Nephron progenitor cell (in vitro differentiated cells): ENCODE measurements around the gene COX17.

Experiments used
- DNase-seq: peaks from one replicate; pipeline ENCODE4 v3.0.0; 2021
- H3K27ac Mint-ChIP-seq: 2 replicates; pipeline ENCODE4 v1.8.0; 2021; ENCODE audit warnings: mild to moderate bottlenecking, moderate library complexity, mixed read lengths
- H3K27me3 Mint-ChIP-seq: 2 replicates; pipeline ENCODE4 v1.8.0; 2021; ENCODE audit warnings: mild to moderate bottlenecking, low read depth, mixed read lengths; ENCODE audit not compliant: poor library complexity
- H3K36me3 Mint-ChIP-seq: 2 replicates; pipeline ENCODE4 v1.8.0; 2021; ENCODE audit warnings: low read depth, mixed read lengths
- H3K4me1 Mint-ChIP-seq: 2 replicates; pipeline ENCODE4 v1.8.0; 2021; ENCODE audit warnings: mixed read lengths
- H3K4me3 Mint-ChIP-seq: 2 replicates; pipeline ENCODE4 v1.8.0; 2021; ENCODE audit warnings: mild to moderate bottlenecking, moderate library complexity, mixed read lengths
- H3K9me3 Mint-ChIP-seq: 2 replicates; pipeline ENCODE4 v1.8.0; 2021; ENCODE audit warnings: mild to moderate bottlenecking, moderate library complexity, mixed read lengths
- TF ChIP-seq, protein P1 (sequence below): fragments of 200-600 bp; sonication (generic); IDR thresholded peaks from 2 replicates; pipeline ENCODE4 v1.5.0; 2021; ENCODE audit warnings: antibody characterized with exemption

The COX17 gene

GRCh38 chr3:119703820-119704531 is 26.8 kb upstream of the COX17 start:
- Mint-ChIP-seq H3K4me1 (peaks cover 41% of the 10 kb centered on the region), H3K27me3 (peaks cover under 1% of the 10 kb centered on the region), H3K9me3 (peaks cover 12% of the 10 kb centered on the region), H3K36me3 (peaks cover 24% of the 10 kb centered on the region), H3K27ac (peak overlapping the region; percentile 83), H3K4me3 (peak overlapping the region; percentile 93)
- no peak for DNase-seq
- TF ChIP-seq, protein P1, sequence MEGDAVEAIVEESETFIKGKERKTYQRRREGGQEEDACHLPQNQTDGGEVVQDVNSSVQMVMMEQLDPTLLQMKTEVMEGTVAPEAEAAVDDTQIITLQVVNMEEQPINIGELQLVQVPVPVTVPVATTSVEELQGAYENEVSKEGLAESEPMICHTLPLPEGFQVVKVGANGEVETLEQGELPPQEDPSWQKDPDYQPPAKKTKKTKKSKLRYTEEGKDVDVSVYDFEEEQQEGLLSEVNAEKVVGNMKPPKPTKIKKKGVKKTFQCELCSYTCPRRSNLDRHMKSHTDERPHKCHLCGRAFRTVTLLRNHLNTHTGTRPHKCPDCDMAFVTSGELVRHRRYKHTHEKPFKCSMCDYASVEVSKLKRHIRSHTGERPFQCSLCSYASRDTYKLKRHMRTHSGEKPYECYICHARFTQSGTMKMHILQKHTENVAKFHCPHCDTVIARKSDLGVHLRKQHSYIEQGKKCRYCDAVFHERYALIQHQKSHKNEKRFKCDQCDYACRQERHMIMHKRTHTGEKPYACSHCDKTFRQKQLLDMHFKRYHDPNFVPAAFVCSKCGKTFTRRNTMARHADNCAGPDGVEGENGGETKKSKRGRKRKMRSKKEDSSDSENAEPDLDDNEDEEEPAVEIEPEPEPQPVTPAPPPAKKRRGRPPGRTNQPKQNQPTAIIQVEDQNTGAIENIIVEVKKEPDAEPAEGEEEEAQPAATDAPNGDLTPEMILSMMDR, result no peak

GRCh38 chr3:119702530-119703527 is 25.6 kb upstream of the COX17 start, which contains the start of gene CFAP91:
CFAP91 (plus strand) TSS chr3:119703022; CDS start chr3:119703099, 77 bp downstream.
- DNase-seq, result peak; percentile 99
- Mint-ChIP-seq H3K4me3 (peak within 1 kb of the TSS; percentile 93), H3K9me3 (peaks cover 12% of the 10 kb centered on the region), H3K4me1 (peaks cover 41% of the 10 kb centered on the region), H3K36me3 (peaks cover 14% of the 10 kb centered on the region), H3K27me3 (peaks cover 3% of the 10 kb centered on the region), H3K27ac (peak within 1 kb of the TSS; percentile 83)
- TF ChIP-seq, protein P1, result no peak

- Mint-ChIP-seq H3K27ac (no peak overlapping the region), H3K4me3 (no peak overlapping the region)
- DNase-seq, result no peak
These were observed 23.9 kb upstream of the COX17 start for GRCh38 chr3:119700920-119701734.

GRCh38 chr3:119700269-119700919 is 23.2 kb upstream of the COX17 start:
- DNase-seq, result no peak
- Mint-ChIP-seq H3K4me3 (no peak overlapping the region), H3K27me3 (peaks cover 3% of the 10 kb centered on the region), H3K4me1 (peaks cover 30% of the 10 kb centered on the region), H3K27ac (no peak overlapping the region), H3K9me3 (peaks cover 12% of the 10 kb centered on the region), H3K36me3 (no peaks in the 10 kb centered on the region)
- TF ChIP-seq, protein P1, result no peak

More at GRCh38 chr3:119700920-119701734, 23.9 kb upstream of the COX17 start:
- H3K27me3 Mint-ChIP-seq, result peaks cover 3% of the 10 kb centered on the region
- TF ChIP-seq, protein P1, result no peak
- H3K36me3 Mint-ChIP-seq, result peaks cover 2% of the 10 kb centered on the region
- H3K9me3 Mint-ChIP-seq, result peaks cover 12% of the 10 kb centered on the region
- peaks cover 33% of the 10 kb centered on the region for H3K4me1 Mint-ChIP-seq

DNA sequence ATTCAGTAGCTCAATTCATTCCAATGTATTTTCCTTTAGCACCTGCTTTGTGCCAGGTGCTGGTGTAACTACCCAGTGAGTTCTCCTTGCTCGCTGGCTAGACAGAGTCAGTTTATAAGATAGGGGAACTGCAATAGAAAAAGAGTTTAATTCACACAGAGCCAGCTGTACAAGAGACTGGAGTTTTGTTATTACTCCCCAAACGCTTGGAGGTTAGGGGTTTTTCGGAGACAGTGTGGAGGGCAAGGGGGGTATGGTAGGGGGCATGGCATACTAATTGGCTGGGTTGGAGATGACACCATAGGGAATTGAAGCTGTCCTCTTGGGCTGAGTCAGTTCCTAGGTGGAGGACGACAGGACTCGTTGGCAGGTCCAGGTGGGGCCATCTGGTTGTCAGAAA is 20.2 kb upstream of the COX17 start:
- TF ChIP-seq, protein P1, result no peak
- no peak for DNase-seq
- Mint-ChIP-seq H3K4me1 (peaks cover 6% of the 10 kb centered on the region), H3K4me3 (no peak overlapping the region), H3K9me3 (peaks cover 12% of the 10 kb centered on the region), H3K27me3 (peaks cover 9% of the 10 kb centered on the region), H3K27ac (no peak overlapping the region), H3K36me3 (no peaks in the 10 kb centered on the region)
